ENCODE measurements around the gene PLCZ1. TPM values are rescaled to one million over a fixed set of nuclear protein-coding genes. Genes with fewer than 3 reads are reported as not detected.
A peak's percentile ranks its signal among the peaks of the same experiment; 100 is the strongest.

The PLCZ1 gene
- total and polyA plus RNA-seq, 9 of the 15 experiments (the other 6 are each of a cell fraction or from before 2014, with no cell fraction given): not detected

DNA sequence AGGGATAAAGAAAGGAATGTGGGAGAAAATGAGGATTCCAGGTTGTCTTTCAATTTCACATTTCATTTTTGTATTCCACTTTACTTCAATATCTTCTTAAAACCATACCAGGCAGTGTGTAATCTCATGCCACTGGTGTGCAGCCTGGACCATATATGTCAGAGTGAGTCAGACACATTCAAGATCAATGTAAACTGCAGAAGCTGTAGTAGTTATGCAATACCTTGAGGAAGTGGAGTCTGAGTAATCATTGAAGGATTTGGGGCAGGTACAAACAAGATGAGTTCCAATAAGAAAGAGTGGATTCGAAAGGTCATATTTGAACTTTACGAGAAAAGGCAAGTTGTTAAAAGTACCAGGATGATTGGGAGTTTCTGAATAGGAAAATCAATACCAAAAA is 14.1 kb downstream of the PLCZ1 start (continued):
- TF ChIP-seq, protein P1, sequence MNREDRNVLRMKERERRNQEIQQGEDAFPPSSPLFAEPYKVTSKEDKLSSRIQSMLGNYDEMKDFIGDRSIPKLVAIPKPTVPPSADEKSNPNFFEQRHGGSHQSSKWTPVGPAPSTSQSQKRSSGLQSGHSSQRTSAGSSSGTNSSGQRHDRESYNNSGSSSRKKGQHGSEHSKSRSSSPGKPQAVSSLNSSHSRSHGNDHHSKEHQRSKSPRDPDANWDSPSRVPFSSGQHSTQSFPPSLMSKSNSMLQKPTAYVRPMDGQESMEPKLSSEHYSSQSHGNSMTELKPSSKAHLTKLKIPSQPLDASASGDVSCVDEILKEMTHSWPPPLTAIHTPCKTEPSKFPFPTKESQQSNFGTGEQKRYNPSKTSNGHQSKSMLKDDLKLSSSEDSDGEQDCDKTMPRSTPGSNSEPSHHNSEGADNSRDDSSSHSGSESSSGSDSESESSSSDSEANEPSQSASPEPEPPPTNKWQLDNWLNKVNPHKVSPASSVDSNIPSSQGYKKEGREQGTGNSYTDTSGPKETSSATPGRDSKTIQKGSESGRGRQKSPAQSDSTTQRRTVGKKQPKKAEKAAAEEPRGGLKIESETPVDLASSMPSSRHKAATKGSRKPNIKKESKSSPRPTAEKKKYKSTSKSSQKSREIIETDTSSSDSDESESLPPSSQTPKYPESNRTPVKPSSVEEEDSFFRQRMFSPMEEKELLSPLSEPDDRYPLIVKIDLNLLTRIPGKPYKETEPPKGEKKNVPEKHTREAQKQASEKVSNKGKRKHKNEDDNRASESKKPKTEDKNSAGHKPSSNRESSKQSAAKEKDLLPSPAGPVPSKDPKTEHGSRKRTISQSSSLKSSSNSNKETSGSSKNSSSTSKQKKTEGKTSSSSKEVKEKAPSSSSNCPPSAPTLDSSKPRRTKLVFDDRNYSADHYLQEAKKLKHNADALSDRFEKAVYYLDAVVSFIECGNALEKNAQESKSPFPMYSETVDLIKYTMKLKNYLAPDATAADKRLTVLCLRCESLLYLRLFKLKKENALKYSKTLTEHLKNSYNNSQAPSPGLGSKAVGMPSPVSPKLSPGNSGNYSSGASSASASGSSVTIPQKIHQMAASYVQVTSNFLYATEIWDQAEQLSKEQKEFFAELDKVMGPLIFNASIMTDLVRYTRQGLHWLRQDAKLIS (CRISPR knock-in tag; IDR thresholded peaks at IDR 0.05): no peak
- TF ChIP-seq NCOA4 (IDR thresholded peaks at IDR 0.05; ENCODE audit: partially characterized antibody): no peak
- no peak for TF ChIP-seq ESRRB (CRISPR knock-in tag; IDR thresholded peaks at IDR 0.05; ENCODE audit: borderline replicate concordance)
- TF ChIP-seq ZNF449 (CRISPR knock-in tag; IDR thresholded peaks at IDR 0.05): no peak
- 0 out of 2 replicates have a peak, but pooled peaks have one; percentile 21 for TF ChIP-seq CBFA2T2 (conservative IDR thresholded peaks at IDR 0.05)
- no peak for TF ChIP-seq ZNF696 (CRISPR knock-in tag; conservative IDR thresholded peaks at IDR 0.05)
- TF ChIP-seq, protein P2, sequence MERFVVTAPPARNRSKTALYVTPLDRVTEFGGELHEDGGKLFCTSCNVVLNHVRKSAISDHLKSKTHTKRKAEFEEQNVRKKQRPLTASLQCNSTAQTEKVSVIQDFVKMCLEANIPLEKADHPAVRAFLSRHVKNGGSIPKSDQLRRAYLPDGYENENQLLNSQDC (CRISPR knock-in tag; IDR thresholded peaks at IDR 0.05): no peak
- no peak for TF ChIP-seq THAP7 (CRISPR knock-in tag; IDR thresholded peaks at IDR 0.05)
- TF ChIP-seq MECOM (CRISPR knock-in tag; IDR thresholded peaks at IDR 0.05): no peak
- TF ChIP-seq KLF6 (CRISPR knock-in tag; IDR thresholded peaks at IDR 0.05; ENCODE audit: borderline replicate concordance): no peak
- no peak for TF ChIP-seq EZH2 (IDR thresholded peaks at IDR 0.05; ENCODE audit: borderline replicate concordance, low read depth, low read length)
- TF ChIP-seq NUFIP1 (IDR thresholded peaks at IDR 0.05; ENCODE audit: partially characterized antibody): no peak
- no peak for TF ChIP-seq CHD4 (IDR thresholded peaks at IDR 0.05; ENCODE audit: insufficient read depth, insufficient replicate concordance, low read depth, low read length, poor library complexity, severe bottlenecking)
- TF ChIP-seq LEF1 (IDR thresholded peaks at IDR 0.05): no peak
- TF ChIP-seq CEBPB (tag; IDR thresholded peaks at IDR 0.05): peak; percentile 72
